ENCODE results near the gene VDAC1.
"Not testable (repeated sequence)": the region's sequence is repeated elsewhere in the genome, so short reads cannot be mapped to it uniquely, and the experiment has no call there.

DNA sequence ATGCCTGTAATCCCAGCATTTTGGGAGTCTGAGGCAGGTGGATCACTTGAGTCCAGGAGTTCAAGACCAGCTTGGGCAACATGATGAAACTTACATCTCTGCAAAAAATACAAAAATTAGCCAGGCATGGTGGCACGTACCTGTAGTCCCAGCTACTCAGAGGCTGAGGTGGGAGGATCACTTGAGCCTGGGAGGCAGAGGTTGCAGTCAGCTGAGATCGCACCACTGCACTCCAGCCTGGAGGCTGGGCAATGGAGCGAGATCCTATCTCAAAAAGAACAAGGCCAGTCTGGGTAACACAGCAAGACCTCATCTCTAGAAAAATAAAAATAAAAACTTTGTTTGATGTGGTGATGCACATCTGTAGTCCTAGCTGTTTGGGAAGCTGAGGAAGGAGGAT lies 67.1 kb downstream of the VDAC1 start:
- TF ChIP-seq, protein P1, sequence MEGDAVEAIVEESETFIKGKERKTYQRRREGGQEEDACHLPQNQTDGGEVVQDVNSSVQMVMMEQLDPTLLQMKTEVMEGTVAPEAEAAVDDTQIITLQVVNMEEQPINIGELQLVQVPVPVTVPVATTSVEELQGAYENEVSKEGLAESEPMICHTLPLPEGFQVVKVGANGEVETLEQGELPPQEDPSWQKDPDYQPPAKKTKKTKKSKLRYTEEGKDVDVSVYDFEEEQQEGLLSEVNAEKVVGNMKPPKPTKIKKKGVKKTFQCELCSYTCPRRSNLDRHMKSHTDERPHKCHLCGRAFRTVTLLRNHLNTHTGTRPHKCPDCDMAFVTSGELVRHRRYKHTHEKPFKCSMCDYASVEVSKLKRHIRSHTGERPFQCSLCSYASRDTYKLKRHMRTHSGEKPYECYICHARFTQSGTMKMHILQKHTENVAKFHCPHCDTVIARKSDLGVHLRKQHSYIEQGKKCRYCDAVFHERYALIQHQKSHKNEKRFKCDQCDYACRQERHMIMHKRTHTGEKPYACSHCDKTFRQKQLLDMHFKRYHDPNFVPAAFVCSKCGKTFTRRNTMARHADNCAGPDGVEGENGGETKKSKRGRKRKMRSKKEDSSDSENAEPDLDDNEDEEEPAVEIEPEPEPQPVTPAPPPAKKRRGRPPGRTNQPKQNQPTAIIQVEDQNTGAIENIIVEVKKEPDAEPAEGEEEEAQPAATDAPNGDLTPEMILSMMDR (IDR thresholded peaks at IDR 0.05), result not testable (repeated sequence)
- not testable (repeated sequence) for TF ChIP-seq EP300, POLR2A (IDR thresholded peaks at IDR 0.05)
